H1 (cell line): ENCODE measurements around the gene KLHL26. TPM values are rescaled to one million over a fixed set of nuclear protein-coding genes. Genes with fewer than 3 reads are reported as not detected.

Experiments used
- CTCF ChIA-PET: fragments of 300-600 bp; sonication (Branson Sonifier 250); formaldehyde crosslinking; loops from one replicate; lab custom pipeline; 2021; ENCODE audit not compliant: partially characterized antibody; lab: Charles Lee
- POLR2A ChIA-PET: fragments of 300-600 bp; sonication (Branson Sonifier 250); formaldehyde crosslinking; loops from one replicate; lab custom pipeline; 2021; ENCODE audit warnings: inconsistent platforms; ENCODE audit not compliant: partially characterized antibody; lab: Charles Lee
- DNase-seq, 2 experiments: peaks; one replicate each; pipeline versions ENCODE4 v3.0.0 to v3.0.0-alpha.2; 2010 to 2022; ENCODE audit warnings: low spot score in 2 of 2, low read depth in 1 of 2, mixed read lengths in 1 of 2
- FAIRE-seq: peaks from 2 replicates; lab custom pipeline; 2011; peaks lifted over from hg19 to GRCh38; lab: Jason Lieb, UNC
- H2AFZ ChIP-seq: 2 replicates; pipeline ENCODE4 v1.8.1; 2012; ENCODE audit warnings: low read length, inconsistent platforms
- H2AK5ac ChIP-seq: 2 replicates; pipeline ENCODE4 v1.6.1; 2013; ENCODE audit warnings: low read depth, low read length
- H2BK120ac ChIP-seq: replicated peaks from 2 replicates; pipeline ENCODE3; 2013; ENCODE audit warnings: low read depth, low read length, inconsistent platforms
- H2BK12ac ChIP-seq: 2 replicates; pipeline ENCODE4 v1.6.1; 2013; ENCODE audit warnings: low read depth, low read length
- H2BK15ac ChIP-seq: 2 replicates; pipeline ENCODE4 v1.6.1; 2013; ENCODE audit warnings: low read length
- H2BK20ac ChIP-seq: 2 replicates; pipeline ENCODE4 v1.6.1; 2013; ENCODE audit warnings: low read length
- H2BK5ac ChIP-seq: 2 replicates; pipeline ENCODE4 v1.6.1; 2013; ENCODE audit warnings: low read depth, low read length
- H3K14ac ChIP-seq: 2 replicates; pipeline ENCODE4 v1.6.1; 2013; ENCODE audit warnings: inconsistent platforms; ENCODE audit not compliant: insufficient read length
- H3K18ac ChIP-seq: 2 replicates; pipeline ENCODE4 v1.6.1; 2013; ENCODE audit warnings: low read length; ENCODE audit errors: extremely low read depth
- H3K23ac ChIP-seq: 2 replicates; pipeline ENCODE4 v1.6.1; 2013; ENCODE audit warnings: inconsistent platforms; ENCODE audit not compliant: insufficient read length
- H3K23me2 ChIP-seq: 2 replicates; pipeline ENCODE4 v1.6.1; 2013; ENCODE audit warnings: low read depth, low read length
- H3K27ac ChIP-seq: 2 replicates; pipeline ENCODE4 v1.6.1; 2011; ENCODE audit warnings: low read depth, low read length, inconsistent platforms
- H3K27me3 ChIP-seq, 4 experiments: replicated peaks in 1 of 4; 1 replicate in 1 of 4; 2 replicates in 3 of 4; pipeline versions ENCODE4 v1.6.1 to v1.8.1; 2011 to 2013; ENCODE audit warnings: low read length in 3 of 4, mild to moderate bottlenecking in 3 of 4, inconsistent platforms in 2 of 4, mixed read lengths in 2 of 4, moderate library complexity in 1 of 4; ENCODE audit not compliant: control insufficient read depth in 3 of 4, insufficient read depth in 3 of 4; ENCODE audit errors: extremely low read depth in 1 of 4
- H3K36me3 ChIP-seq, 4 experiments: 2 replicates each; pipeline versions ENCODE4 v1.6.1 to v1.8.1; 2011 to 2013; ENCODE audit warnings: mild to moderate bottlenecking in 4 of 4, low read length in 3 of 4, moderate library complexity in 2 of 4, control low read depth in 1 of 4, inconsistent platforms in 1 of 4; ENCODE audit not compliant: insufficient read depth in 4 of 4, control insufficient read depth in 2 of 4
- H3K4ac ChIP-seq: replicated peaks from 2 replicates; pipeline ENCODE3; 2013; ENCODE audit warnings: low read length, low read depth, mixed read lengths, inconsistent platforms; ENCODE audit not compliant: insufficient read length
- H3K4me1 ChIP-seq, 4 experiments: replicated peaks in 1 of 4; 1 replicate in 1 of 4; 2 replicates in 3 of 4; pipeline versions ENCODE4 v1.6.1 to v1.8.1; 2011 to 2013; ENCODE audit warnings: low read length in 3 of 4, inconsistent platforms in 2 of 4, mixed read lengths in 1 of 4; ENCODE audit not compliant: insufficient read depth in 4 of 4, control insufficient read depth in 3 of 4
- H3K4me2 ChIP-seq, 2 experiments: 2 replicates each; pipeline versions ENCODE4 v1.6.1 to v1.8.1; 2011 to 2013; ENCODE audit warnings: low read depth in 2 of 2, low read length in 2 of 2, control low read depth in 1 of 2, inconsistent platforms in 1 of 2, mild to moderate bottlenecking in 1 of 2; ENCODE audit not compliant: insufficient read depth in 1 of 2
- H3K4me3 ChIP-seq, 4 experiments: fragments of 200-600, 300-600 bp in 1 of 4; sonication (generic), shearing (Covaris generic), sonication (Bioruptor Twin) in 1 of 4; 2 replicates each; pipeline versions ENCODE4 v1.5.1 to v1.8.1; 2011 to 2016; ENCODE audit warnings: low read length in 4 of 4, low read depth in 3 of 4, control low read depth in 2 of 4, inconsistent platforms in 2 of 4, mild to moderate bottlenecking in 2 of 4, mixed read lengths in 1 of 4, moderate library complexity in 1 of 4; ENCODE audit not compliant: insufficient read depth in 2 of 4; ENCODE audit errors: extremely low read depth in 1 of 4
- H3K56ac ChIP-seq: replicated peaks from 2 replicates; pipeline ENCODE3; 2013; ENCODE audit warnings: low read depth, mild to moderate bottlenecking, mixed read lengths, low read length, inconsistent platforms; ENCODE audit not compliant: insufficient read length
- H3K79me1 ChIP-seq: 2 replicates; pipeline ENCODE4 v1.6.1; 2013; ENCODE audit warnings: low read depth, low read length, control low read depth
- H3K79me2 ChIP-seq, 2 experiments: 2 replicates each; pipeline versions ENCODE4 v1.6.1 to v1.8.1; 2012 to 2013; ENCODE audit warnings: low read length in 2 of 2, mild to moderate bottlenecking in 2 of 2, inconsistent platforms in 1 of 2; ENCODE audit not compliant: insufficient read depth in 2 of 2, control insufficient read depth in 1 of 2
- H3K9ac ChIP-seq, 4 experiments: replicated peaks in 1 of 4; 1 replicate in 1 of 4; 2 replicates in 3 of 4; pipeline versions ENCODE4 v1.6.1 to v1.8.1; 2011 to 2013; ENCODE audit warnings: low read depth in 3 of 4, low read length in 3 of 4, control low read depth in 2 of 4, mild to moderate bottlenecking in 2 of 4, moderate library complexity in 2 of 4, inconsistent platforms in 1 of 4; ENCODE audit errors: extremely low read depth in 1 of 4
- H3K9me3 ChIP-seq, 2 experiments: 2 replicates each; pipeline versions ENCODE4 v1.6.1 to v1.8.1; 2012 to 2013; ENCODE audit warnings: mild to moderate bottlenecking in 2 of 2, moderate library complexity in 2 of 2, control low read depth in 1 of 2, inconsistent platforms in 1 of 2, low read depth in 1 of 2, low read length in 1 of 2, mixed read lengths in 1 of 2; ENCODE audit not compliant: insufficient read depth in 2 of 2
- H4K20me1 ChIP-seq, 2 experiments: replicated peaks in 1 of 2; 2 replicates each; pipeline versions ENCODE3 to v1.8.1; 2011 to 2013; ENCODE audit warnings: inconsistent platforms in 2 of 2, low read length in 2 of 2, mild to moderate bottlenecking in 1 of 2; ENCODE audit not compliant: insufficient read depth in 2 of 2, control insufficient read depth in 1 of 2
- H4K5ac ChIP-seq: 2 replicates; pipeline ENCODE4 v1.6.1; 2013; ENCODE audit warnings: low read length, low read depth, mixed read lengths, inconsistent platforms; ENCODE audit not compliant: insufficient read length
- H4K8ac ChIP-seq: 2 replicates; pipeline ENCODE4 v1.8.0; 2013; ENCODE audit warnings: mild to moderate bottlenecking, moderate library complexity, low read length, inconsistent platforms; ENCODE audit not compliant: insufficient read depth; ENCODE audit errors: extremely low read depth
- H4K91ac ChIP-seq: replicated peaks from 2 replicates; pipeline ENCODE3; 2013; ENCODE audit warnings: low read length, mixed read lengths, inconsistent platforms; ENCODE audit not compliant: insufficient read length
- CEBPB ChIP-seq: IDR thresholded peaks from 2 replicates; pipeline ENCODE4 v1.6.1; 2012; ENCODE audit warnings: low read depth, low read length
- EGR1 ChIP-seq: IDR thresholded peaks from 2 replicates; pipeline ENCODE4 v1.6.1; 2011; ENCODE audit warnings: low read depth, low read length, borderline replicate concordance
- EZH2 ChIP-seq: fragments of 200-600 bp; sonication (generic); IDR thresholded peaks from 2 replicates; pipeline ENCODE4 v1.7.1; 2012; ENCODE audit warnings: low read depth, mild to moderate bottlenecking, moderate library complexity, low read length, inconsistent platforms; ENCODE audit not compliant: severe bottlenecking
- KDM5A ChIP-seq: fragments of 200-600 bp; IDR thresholded peaks from 2 replicates; pipeline ENCODE4 v1.7.1; 2012; ENCODE audit warnings: mild to moderate bottlenecking, low read length, inconsistent platforms, mixed read lengths
- MAFK ChIP-seq: IDR thresholded peaks from 2 replicates; pipeline ENCODE4 v1.6.1; 2012; ENCODE audit warnings: low read depth, mild to moderate bottlenecking, improper control_type of control experiment, low read length
- NRF1 ChIP-seq: IDR thresholded peaks from 2 replicates; pipeline ENCODE4 v1.6.1; 2011; ENCODE audit warnings: mild to moderate bottlenecking, low read depth, low read length, improper control_type of control experiment
- POLR2A ChIP-seq, 2 experiments: IDR thresholded peaks; 1 replicate in 1 of 2; 2 replicates in 1 of 2; pipeline ENCODE4 v1.6.1; 2011; ENCODE audit warnings: low read depth in 2 of 2, low read length in 2 of 2, mild to moderate bottlenecking in 2 of 2; ENCODE audit errors: control extremely low read depth in 1 of 2
- RNF2 ChIP-seq: fragments of 200-900, 300-1000 bp; sonication (generic); IDR thresholded peaks from 2 replicates; pipeline ENCODE4 v1.7.1; 2016; ENCODE audit warnings: borderline replicate concordance, low read depth, mild to moderate bottlenecking, antibody characterized with exemption, low read length; ENCODE audit not compliant: poor library complexity, severe bottlenecking; ENCODE audit errors: missing control alignments
- SAP30 ChIP-seq: fragments of 300-600 bp; sonication (generic); IDR thresholded peaks from 2 replicates; pipeline ENCODE4 v1.7.1; 2012; ENCODE audit warnings: low read length, moderate library complexity, mild to moderate bottlenecking, inconsistent platforms; ENCODE audit not compliant: insufficient read depth, insufficient replicate concordance
- SIX5 ChIP-seq: IDR thresholded peaks from 2 replicates; pipeline ENCODE4 v1.6.1; 2011; ENCODE audit warnings: mild to moderate bottlenecking, low read depth, low read length
- SP4 ChIP-seq: IDR thresholded peaks from 2 replicates; pipeline ENCODE4 v1.6.1; 2012; ENCODE audit warnings: low read length, inconsistent platforms
- SUZ12 ChIP-seq: fragments of 200-600 bp; sonication (generic); IDR thresholded peaks from 2 replicates; pipeline ENCODE4 v1.6.1; 2012; ENCODE audit warnings: mild to moderate bottlenecking, inconsistent platforms, low read length, moderate library complexity, mixed read lengths
- TAF1 ChIP-seq: IDR thresholded peaks from 2 replicates; pipeline ENCODE4 v1.6.1; 2011; ENCODE audit warnings: mild to moderate bottlenecking, low read depth, low read length
- TCF12 ChIP-seq: IDR thresholded peaks from 2 replicates; pipeline ENCODE4 v1.6.1; 2011; ENCODE audit warnings: low read depth, mild to moderate bottlenecking, low read length
- WGBS, 2 experiments: shearing (Covaris generic) in 1 of 2; methylation state at CpG; one replicate each; pipeline versions ENCODE4 v1.1.6 to v1.1.7; 2013 to 2015; ENCODE audit warnings: low lambda C conversion rate in 2 of 2, mixed read lengths in 2 of 2, inconsistent platforms in 1 of 2, low coverage in 1 of 2, missing lambda C conversion rate in 1 of 2; ENCODE audit not compliant: insufficient replicate concordance in 2 of 2, insufficient coverage in 1 of 2, insufficient read length in 1 of 2; ENCODE audit errors: extremely low coverage in 1 of 2, missing lambda C conversion rate in 1 of 2; 5-methylcytosine and 5-hydroxymethylcytosine counted together
- polyA plus RNA-seq, 7 experiments: library from polyadenylated mRNA; depleted of rRNA in 3 of 7; stranded (reverse) in 5 of 7; unstranded in 2 of 7; fragments of >200 nt in 5 of 7; fragments of 200-250 nt in 2 of 7; gene quantifications; 1 replicate in 5 of 7; 2 replicates in 1 of 7; 4 replicates in 1 of 7; pipeline versions ENCODE4 v1.2.1 to v1.2.3, GENCODE V29; 2011 to 2013; ENCODE audit warnings: missing spikeins in 2 of 7, mixed read lengths in 2 of 7
- total RNA-seq: library from RNA; stranded (reverse); fragmentation: NEBNext Ultra II Directional; extraction: Animal tissue kit (Norgen Biotek cat#: 25700); gene quantifications from 2 replicates; pipeline ENCODE4 v1.2.1, GENCODE V29; 2021

KLHL26 gene
- total and polyA plus RNA-seq, 2 of the 8 experiments (the other 6 are each of a cell fraction or from before 2014, with no cell fraction given): 2.2 to 8.8 TPM

GRCh38 chr19:18704054-18704453, 67.2 kb downstream of the KLHL26 start:
- no peak overlapping the region for H4K8ac ChIP-seq
- H3K79me2 ChIP-seq: peaks cover 0 to 8% of the 10 kb centered on the region in 2 experiments; a peak in 1 of 4 replicates
- H2AFZ ChIP-seq: no peak overlapping the region
- H3K4me2 ChIP-seq: no peak overlapping the region
- H2BK12ac ChIP-seq: no peak overlapping the region
- H3K18ac ChIP-seq: no peak overlapping the region
- H3K27me3 ChIP-seq: no peaks in the 10 kb centered on the region
- no peak overlapping the region for H3K14ac ChIP-seq
- ChIA-PET CTCF (interaction anchor here (0.7 to 1.1 kb wide), 3 partner anchors 11 to 1612 kb away, joined by 3 to 4 read pairs (median 3); no protein-coding TSS in a partner anchor), POLR2A (interaction anchor here (1.0 to 1.3 kb wide), 2 partner anchors 9 to 127 kb away, joined by 3 to 4 read pairs; no protein-coding TSS in a partner anchor)
- no peak overlapping the region for H3K23ac ChIP-seq
- H4K20me1 ChIP-seq: peaks cover 18 to 29% of the 10 kb centered on the region in 2 experiments
- no peak overlapping the region for H3K56ac ChIP-seq
- H4K5ac ChIP-seq: no peak overlapping the region
- no peak for DNase-seq
- H3K79me1 ChIP-seq: peaks cover 5% of the 10 kb centered on the region
- H3K36me3 ChIP-seq: no peaks in the 10 kb centered on the region
- no peaks in the 10 kb centered on the region for H3K9me3 ChIP-seq
- H4K91ac ChIP-seq: no peak overlapping the region
- no peak overlapping the region for H3K9ac ChIP-seq
- peaks cover 3% of the 10 kb centered on the region; the same call in 1 of the 2 replicates for H3K23me2 ChIP-seq
- no peak overlapping the region; the same call in 1 of the 2 replicates for H2AK5ac ChIP-seq
- H2BK15ac ChIP-seq: no peak overlapping the region
- no peak overlapping the region for H3K4me3 ChIP-seq
- no peak overlapping the region for H3K4ac ChIP-seq
- H3K4me1 ChIP-seq: peaks cover 0 to 14% (median 7%) of the 10 kb centered on the region in 4 experiments; a peak in 4 of 7 replicates
- H3K27ac ChIP-seq: no peak overlapping the region
- no peak overlapping the region for H2BK120ac ChIP-seq
- H2BK5ac ChIP-seq: no peak overlapping the region
- WGBS, 2 experiments: 78% methylated on average over 4 of the region's 4 CpGs; no CpG with 5 or more reads in 1 of the 2 experiments
- FAIRE-seq: no peak
- H2BK20ac ChIP-seq: no peak overlapping the region
- TF ChIP-seq MAFK: no peak
- TF ChIP-seq TCF12: no peak
- no peak for TF ChIP-seq SAP30
- TF ChIP-seq NRF1: no peak
- TF ChIP-seq TAF1: no peak
- no peak for TF ChIP-seq SP4
- TF ChIP-seq CEBPB: no peak
- no peak for TF ChIP-seq POLR2A (IDR thresholded peaks at IDR 0.05; ENCODE audit: control extremely low read depth in 1 of 2, low read depth in 2 of 2, low read length in 2 of 2)
- TF ChIP-seq EZH2: no peak
- no peak for TF ChIP-seq SIX5
- no peak for TF ChIP-seq SUZ12
- no peak for TF ChIP-seq KDM5A
- no peak for TF ChIP-seq EGR1
- no peak for TF ChIP-seq RNF2
